SK-N-SH treated with all-trans-retinoic acid at 6 μM for 48 hours (cell line): ENCODE results near the gene IFT80.

Source experiments
- ARNTL ChIP-seq: fragments of 450-650 bp; formaldehyde crosslinking; IDR thresholded peaks from 2 replicates; pipeline ENCODE4 v1.5.0; 2020; ENCODE audit warnings: low read depth, mild to moderate bottlenecking, moderate library complexity, borderline replicate concordance
- BACH2 ChIP-seq: fragments of 250-450 bp; sonication (Bioruptor Pico); IDR thresholded peaks from 2 replicates; pipeline ENCODE4 v1.9.0; 2021; ENCODE audit warnings: mild to moderate bottlenecking, borderline replicate concordance
- ISL1 ChIP-seq: fragments of 250-450 bp; sonication (Bioruptor Pico); IDR thresholded peaks from 2 replicates; pipeline ENCODE4 v2.1.2; 2022; ENCODE audit warnings: mild to moderate bottlenecking, moderate library complexity
- OSR1 ChIP-seq: fragments of 250-450 bp; sonication (Bioruptor Pico); IDR thresholded peaks from 2 replicates; pipeline ENCODE4 v1.8.0; 2022; ENCODE audit warnings: moderate library complexity, mild to moderate bottlenecking, inconsistent platforms
- PPARA ChIP-seq: fragments of 250-450 bp; sonication (Bioruptor Pico); IDR thresholded peaks from 2 replicates; pipeline ENCODE4 v1.5.0; 2020; ENCODE audit warnings: mild to moderate bottlenecking, borderline replicate concordance
- ZFP30 ChIP-seq: fragments of 450-650 bp; formaldehyde crosslinking; IDR thresholded peaks from 2 replicates; pipeline ENCODE4 v1.5.0; 2022; ENCODE audit warnings: mild to moderate bottlenecking, moderate library complexity
- ZNF8 ChIP-seq: fragments of 450-650 bp; formaldehyde crosslinking; IDR thresholded peaks from 2 replicates; pipeline ENCODE4 v1.5.0; 2020; ENCODE audit warnings: mild to moderate bottlenecking, moderate library complexity
- TF ChIP-seq, protein P1 (sequence below): fragments of 250-450 bp; sonication (Bioruptor Pico); IDR thresholded peaks from 2 replicates; pipeline ENCODE4 v1.5.1; 2021; ENCODE audit warnings: mild to moderate bottlenecking, moderate library complexity
- TF ChIP-seq, protein P2 (sequence below): fragments of 250-450 bp; sonication (Bioruptor Pico); IDR thresholded peaks from 2 replicates; pipeline ENCODE4 v1.8.0; 2020; ENCODE audit warnings: mild to moderate bottlenecking, moderate library complexity, borderline replicate concordance
- TF ChIP-seq, protein P3 (sequence below): fragments of 250-450 bp; sonication (Bioruptor Pico); IDR thresholded peaks from 2 replicates; pipeline ENCODE4 v1.5.1; 2020; ENCODE audit warnings: low read depth, mild to moderate bottlenecking, moderate library complexity
- TF ChIP-seq, protein P4 (sequence below): fragments of 250-450 bp; sonication (Bioruptor Pico); IDR thresholded peaks from 2 replicates; pipeline ENCODE4 v1.5.0; 2020; ENCODE audit warnings: mild to moderate bottlenecking, moderate library complexity

DNA sequence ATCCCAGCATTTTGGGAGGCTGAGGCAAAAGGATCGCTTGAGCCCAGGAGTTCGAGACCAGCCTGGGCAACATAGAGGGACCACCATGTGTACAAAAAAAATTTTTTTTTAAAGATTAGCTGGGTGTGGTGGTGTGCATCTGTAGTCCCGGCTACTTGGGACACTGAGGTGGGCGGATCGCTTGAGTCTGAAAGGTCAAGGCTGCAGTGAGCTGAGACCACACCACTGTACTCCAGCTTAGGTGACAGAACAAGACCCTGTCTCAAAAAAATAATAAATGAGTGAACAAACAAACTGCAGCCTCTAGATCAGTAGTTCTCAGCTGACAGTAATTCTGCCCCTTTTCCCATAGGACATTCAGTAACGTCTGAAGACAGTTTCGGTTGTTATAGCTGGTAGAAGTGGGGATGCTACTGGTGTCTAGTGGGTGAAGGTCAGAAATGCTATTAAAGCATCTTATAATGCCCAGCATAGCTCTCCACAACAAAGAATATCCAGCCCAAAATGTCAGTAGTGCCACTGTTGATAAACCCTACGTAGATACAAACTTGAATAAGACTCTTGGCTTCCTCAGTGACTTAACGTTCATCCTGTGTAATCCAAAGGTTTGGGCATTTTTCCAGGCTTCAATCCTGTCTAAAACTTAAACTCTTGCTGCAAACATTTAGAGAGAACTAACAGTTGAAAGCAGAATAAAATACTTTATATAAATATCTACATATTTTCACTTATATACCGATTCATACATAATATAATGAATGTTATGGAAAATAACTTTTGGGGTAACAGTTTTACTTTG is 11.0 kb upstream of the IFT80 start:
- TF ChIP-seq ISL1 (CRISPR knock-in tag), result no peak
- TF ChIP-seq, protein P1, sequence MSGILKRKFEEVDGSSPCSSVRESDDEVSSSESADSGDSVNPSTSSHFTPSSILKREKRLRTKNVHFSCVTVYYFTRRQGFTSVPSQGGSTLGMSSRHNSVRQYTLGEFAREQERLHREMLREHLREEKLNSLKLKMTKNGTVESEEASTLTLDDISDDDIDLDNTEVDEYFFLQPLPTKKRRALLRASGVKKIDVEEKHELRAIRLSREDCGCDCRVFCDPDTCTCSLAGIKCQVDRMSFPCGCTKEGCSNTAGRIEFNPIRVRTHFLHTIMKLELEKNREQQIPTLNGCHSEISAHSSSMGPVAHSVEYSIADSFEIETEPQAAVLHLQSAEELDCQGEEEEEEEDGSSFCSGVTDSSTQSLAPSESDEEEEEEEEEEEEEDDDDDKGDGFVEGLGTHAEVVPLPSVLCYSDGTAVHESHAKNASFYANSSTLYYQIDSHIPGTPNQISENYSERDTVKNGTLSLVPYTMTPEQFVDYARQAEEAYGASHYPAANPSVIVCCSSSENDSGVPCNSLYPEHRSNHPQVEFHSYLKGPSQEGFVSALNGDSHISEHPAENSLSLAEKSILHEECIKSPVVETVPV (CRISPR knock-in tag), result no peak
- TF ChIP-seq, protein P2, sequence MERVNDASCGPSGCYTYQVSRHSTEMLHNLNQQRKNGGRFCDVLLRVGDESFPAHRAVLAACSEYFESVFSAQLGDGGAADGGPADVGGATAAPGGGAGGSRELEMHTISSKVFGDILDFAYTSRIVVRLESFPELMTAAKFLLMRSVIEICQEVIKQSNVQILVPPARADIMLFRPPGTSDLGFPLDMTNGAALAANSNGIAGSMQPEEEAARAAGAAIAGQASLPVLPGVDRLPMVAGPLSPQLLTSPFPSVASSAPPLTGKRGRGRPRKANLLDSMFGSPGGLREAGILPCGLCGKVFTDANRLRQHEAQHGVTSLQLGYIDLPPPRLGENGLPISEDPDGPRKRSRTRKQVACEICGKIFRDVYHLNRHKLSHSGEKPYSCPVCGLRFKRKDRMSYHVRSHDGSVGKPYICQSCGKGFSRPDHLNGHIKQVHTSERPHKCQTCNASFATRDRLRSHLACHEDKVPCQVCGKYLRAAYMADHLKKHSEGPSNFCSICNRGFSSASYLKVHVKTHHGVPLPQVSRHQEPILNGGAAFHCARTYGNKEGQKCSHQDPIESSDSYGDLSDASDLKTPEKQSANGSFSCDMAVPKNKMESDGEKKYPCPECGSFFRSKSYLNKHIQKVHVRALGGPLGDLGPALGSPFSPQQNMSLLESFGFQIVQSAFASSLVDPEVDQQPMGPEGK (CRISPR knock-in tag), result no peak
- no peak for TF ChIP-seq ARNTL (CRISPR knock-in tag)
- no peak for TF ChIP-seq ZFP30 (CRISPR knock-in tag)
- TF ChIP-seq OSR1 (CRISPR knock-in tag), result no peak
- TF ChIP-seq PPARA (CRISPR knock-in tag), result no peak
- TF ChIP-seq, protein P3, sequence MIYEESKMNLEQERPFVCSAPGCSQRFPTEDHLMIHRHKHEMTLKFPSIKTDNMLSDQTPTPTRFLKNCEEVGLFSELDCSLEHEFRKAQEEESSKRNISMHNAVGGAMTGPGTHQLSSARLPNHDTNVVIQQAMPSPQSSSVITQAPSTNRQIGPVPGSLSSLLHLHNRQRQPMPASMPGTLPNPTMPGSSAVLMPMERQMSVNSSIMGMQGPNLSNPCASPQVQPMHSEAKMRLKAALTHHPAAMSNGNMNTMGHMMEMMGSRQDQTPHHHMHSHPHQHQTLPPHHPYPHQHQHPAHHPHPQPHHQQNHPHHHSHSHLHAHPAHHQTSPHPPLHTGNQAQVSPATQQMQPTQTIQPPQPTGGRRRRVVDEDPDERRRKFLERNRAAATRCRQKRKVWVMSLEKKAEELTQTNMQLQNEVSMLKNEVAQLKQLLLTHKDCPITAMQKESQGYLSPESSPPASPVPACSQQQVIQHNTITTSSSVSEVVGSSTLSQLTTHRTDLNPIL (CRISPR knock-in tag), result no peak
- no peak for TF ChIP-seq ZNF8 (CRISPR knock-in tag)
- TF ChIP-seq, protein P4, sequence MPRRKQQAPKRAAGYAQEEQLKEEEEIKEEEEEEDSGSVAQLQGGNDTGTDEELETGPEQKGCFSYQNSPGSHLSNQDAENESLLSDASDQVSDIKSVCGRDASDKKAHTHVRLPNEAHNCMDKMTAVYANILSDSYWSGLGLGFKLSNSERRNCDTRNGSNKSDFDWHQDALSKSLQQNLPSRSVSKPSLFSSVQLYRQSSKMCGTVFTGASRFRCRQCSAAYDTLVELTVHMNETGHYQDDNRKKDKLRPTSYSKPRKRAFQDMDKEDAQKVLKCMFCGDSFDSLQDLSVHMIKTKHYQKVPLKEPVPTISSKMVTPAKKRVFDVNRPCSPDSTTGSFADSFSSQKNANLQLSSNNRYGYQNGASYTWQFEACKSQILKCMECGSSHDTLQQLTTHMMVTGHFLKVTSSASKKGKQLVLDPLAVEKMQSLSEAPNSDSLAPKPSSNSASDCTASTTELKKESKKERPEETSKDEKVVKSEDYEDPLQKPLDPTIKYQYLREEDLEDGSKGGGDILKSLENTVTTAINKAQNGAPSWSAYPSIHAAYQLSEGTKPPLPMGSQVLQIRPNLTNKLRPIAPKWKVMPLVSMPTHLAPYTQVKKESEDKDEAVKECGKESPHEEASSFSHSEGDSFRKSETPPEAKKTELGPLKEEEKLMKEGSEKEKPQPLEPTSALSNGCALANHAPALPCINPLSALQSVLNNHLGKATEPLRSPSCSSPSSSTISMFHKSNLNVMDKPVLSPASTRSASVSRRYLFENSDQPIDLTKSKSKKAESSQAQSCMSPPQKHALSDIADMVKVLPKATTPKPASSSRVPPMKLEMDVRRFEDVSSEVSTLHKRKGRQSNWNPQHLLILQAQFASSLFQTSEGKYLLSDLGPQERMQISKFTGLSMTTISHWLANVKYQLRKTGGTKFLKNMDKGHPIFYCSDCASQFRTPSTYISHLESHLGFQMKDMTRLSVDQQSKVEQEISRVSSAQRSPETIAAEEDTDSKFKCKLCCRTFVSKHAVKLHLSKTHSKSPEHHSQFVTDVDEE (CRISPR knock-in tag), result no peak
- TF ChIP-seq BACH2 (CRISPR knock-in tag), result no peak
